Gastrocnemius medialis (tissue), 4 donors: Measurements from ENCODE around the gene LMCD1.

Experiments
- POLR2A ChIP-seq, 2 donors: fragments of 450-650 bp; IDR thresholded peaks; one replicate each; pipeline ENCODE4 v1.6.1; 2017; ENCODE audit warnings: antibody characterized with exemption in 2 of 2, mild to moderate bottlenecking in 2 of 2, moderate library complexity in 2 of 2
- TF ChIP-seq, protein P1 (sequence below), 5 experiments: fragments of 450-650 bp in 3 of 5; fragments of 200-600 bp in 2 of 5; sonication (generic) in 2 of 5; IDR thresholded peaks in 4 of 5; conservative IDR thresholded peaks in 1 of 5; 1 replicate in 4 of 5; 2 replicates in 1 of 5; pipeline ENCODE4 v1.5.1; 2016 to 2019; ENCODE audit warnings: antibody characterized with exemption in 5 of 5, mild to moderate bottlenecking in 3 of 5, moderate library complexity in 3 of 5

DNA sequence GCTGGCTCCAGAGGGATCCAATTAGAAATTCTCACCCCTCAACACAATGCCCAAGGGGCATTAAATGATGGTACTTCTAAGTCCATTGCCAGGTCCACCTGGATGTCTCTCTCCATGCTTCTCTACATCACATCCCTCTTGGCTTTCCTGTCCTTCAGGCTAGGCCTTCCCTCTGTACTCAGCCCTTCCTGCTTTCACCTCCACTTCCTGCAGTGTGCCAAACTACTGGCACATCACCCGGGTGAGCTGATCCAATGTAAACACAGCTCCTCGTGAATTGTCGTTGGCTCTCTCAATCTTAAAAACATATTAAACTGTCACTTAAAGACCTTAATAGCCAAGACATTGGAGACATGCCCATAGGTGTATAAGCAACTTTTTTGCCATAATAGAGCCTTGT, 4.0 kb downstream of the LMCD1 start:
- TF ChIP-seq POLR2A (IDR thresholded peaks at IDR 0.05) = no peak
- TF ChIP-seq, protein P1, sequence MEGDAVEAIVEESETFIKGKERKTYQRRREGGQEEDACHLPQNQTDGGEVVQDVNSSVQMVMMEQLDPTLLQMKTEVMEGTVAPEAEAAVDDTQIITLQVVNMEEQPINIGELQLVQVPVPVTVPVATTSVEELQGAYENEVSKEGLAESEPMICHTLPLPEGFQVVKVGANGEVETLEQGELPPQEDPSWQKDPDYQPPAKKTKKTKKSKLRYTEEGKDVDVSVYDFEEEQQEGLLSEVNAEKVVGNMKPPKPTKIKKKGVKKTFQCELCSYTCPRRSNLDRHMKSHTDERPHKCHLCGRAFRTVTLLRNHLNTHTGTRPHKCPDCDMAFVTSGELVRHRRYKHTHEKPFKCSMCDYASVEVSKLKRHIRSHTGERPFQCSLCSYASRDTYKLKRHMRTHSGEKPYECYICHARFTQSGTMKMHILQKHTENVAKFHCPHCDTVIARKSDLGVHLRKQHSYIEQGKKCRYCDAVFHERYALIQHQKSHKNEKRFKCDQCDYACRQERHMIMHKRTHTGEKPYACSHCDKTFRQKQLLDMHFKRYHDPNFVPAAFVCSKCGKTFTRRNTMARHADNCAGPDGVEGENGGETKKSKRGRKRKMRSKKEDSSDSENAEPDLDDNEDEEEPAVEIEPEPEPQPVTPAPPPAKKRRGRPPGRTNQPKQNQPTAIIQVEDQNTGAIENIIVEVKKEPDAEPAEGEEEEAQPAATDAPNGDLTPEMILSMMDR (IDR thresholded peaks at IDR 0.05 in 4 of 5, conservative IDR thresholded peaks at IDR 0.05 in 1 of 5) = no peak
